NCI-H2107 treated with DMSO at 0.1 percent for 48 hours (cell line): Measurements from ENCODE around the gene WNT9A.
A peak's percentile ranks its signal among the peaks of the same experiment; 100 is the strongest.

Source experiments
- DNase-seq: peaks from one replicate; lab custom pipeline; 2025; ENCODE audit not compliant: unreplicated experiment; lab: John Stamatoyannopoulos, UW

The WNT9A gene

DNA sequence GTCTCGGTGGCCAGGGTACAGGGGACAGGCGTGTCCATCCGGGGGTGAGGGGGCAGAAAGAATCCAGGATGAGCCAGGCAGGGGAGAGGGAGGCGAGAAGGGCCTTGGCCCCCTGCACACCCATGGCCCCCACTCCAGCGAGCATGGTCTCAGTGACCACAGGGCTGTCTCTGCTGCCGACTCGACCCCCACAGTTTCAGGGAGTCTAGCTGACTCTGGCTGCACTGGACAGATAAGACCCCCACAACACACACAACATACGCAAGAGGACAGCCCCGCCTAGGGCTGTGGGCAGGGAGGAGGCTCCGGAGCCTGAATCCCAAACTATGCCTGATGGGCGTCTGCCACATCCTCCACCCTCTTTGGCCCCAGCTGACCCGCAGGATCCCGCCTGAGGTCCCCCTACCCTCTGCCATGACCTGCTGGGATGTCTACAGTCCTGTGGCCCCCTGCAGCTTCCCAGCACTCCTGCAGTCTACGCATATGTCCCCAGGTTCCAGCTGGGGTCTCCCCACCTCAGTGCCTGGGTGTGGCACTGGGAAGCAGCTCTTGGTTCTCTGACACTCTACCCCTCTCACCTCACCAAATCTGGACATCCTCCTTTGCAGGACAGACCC is 22.0 kb downstream of the WNT9A start:
- DNase-seq, result no peak

- no peak for DNase-seq
Observed at GRCh38 chr1:227924833-227925574, 22.7 kb downstream of the WNT9A start.

- no peak for DNase-seq
Observed at GRCh38 chr1:227924168-227924832, 23.4 kb downstream of the WNT9A start.

GRCh38 chr1:227923353-227924167 is 24.2 kb downstream of the WNT9A start:
- DNase-seq, result no peak

DNA sequence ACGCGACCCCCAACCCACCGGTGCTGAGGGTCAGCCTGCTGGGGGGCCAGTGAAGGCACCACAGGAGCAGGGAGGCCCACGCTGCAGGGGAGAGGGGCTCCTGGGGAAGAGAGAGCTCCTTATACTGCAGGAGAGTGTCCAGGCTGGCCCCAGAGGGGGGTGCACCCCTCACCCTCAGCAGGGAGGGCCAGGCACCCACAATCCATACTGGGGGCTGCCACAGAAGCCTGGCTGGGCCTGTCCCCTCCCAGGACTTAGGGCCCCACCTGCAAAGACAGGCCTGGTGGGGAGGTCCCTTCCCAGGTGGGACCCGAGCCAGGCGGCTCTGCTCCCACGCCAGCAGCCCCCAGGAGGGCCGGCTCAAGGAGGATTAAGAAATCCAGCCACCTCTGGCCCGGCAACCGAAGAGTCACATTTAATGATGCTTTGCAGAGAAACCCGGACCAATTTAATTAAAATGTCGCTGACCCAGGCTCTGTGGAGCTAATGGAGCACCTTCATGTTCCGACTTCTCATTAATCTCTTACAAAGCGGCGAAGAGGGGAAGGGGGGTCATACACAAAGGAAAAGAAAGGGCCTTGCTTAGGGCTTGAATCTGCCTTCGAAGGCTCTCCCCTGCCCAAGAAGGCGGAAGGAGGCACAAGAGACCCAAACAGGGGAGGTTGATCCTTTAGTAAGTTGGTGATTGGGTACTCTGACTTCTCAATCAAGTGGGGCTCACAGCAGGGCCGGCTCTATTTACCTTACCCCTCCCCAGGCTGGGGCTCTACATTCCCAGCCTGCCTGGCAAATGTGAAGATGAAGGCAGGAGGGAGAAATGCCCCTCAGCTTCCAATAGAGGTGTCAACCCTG is 25.0 kb downstream of the WNT9A start:
- no peak for DNase-seq

GRCh38 chr1:227921461-227922185 is 26.1 kb downstream of the WNT9A start:
- DNase-seq, result no peak

GRCh38 chr1:227920896-227921295 is 26.8 kb downstream of the WNT9A start:
- DNase-seq, result no peak

DNA sequence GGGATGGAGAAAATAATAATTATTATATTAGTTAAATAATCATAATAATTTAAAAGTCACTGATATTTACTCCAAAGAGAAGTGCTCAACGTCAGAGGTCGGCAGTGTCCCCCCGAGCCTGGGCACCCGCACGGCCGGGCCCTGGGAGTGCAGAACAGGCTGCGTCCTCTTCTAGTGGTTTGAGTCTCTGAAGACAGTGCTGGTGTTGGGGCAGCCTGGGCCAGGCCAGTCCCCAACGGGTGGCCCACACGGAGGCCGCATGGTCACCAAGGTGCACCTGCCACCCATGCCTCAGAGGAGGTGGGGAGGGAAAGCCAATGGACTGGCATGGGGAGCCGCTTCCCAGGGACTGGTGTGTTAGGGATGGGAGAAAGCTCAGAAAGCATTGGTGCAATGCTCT is 27.3 kb downstream of the WNT9A start:
- DNase-seq, result no peak

- DNase-seq, result no peak
Observed at GRCh38 chr1:227919906-227920305, 27.8 kb downstream of the WNT9A start.

DNA sequence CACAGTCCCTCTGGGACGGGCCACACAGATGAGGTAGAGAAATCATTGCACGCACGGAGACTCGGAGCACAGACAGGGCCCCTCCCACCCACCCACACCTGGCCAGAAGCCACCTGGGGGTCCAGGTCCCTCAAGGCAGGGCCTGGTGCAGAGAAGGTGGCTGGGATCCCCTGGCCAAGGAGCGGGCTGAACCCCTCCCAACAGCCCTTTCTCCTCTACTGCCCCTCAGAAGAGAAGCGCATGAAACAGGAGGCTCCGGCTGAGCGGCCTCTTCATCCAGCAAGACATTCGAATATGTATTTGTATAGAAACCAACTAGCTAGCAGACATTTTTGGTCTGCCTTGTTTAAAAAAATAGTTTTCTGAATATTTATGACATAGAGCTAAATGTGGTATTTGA is 29.0 kb downstream of the WNT9A start:
- DNase-seq, result no peak

DNA sequence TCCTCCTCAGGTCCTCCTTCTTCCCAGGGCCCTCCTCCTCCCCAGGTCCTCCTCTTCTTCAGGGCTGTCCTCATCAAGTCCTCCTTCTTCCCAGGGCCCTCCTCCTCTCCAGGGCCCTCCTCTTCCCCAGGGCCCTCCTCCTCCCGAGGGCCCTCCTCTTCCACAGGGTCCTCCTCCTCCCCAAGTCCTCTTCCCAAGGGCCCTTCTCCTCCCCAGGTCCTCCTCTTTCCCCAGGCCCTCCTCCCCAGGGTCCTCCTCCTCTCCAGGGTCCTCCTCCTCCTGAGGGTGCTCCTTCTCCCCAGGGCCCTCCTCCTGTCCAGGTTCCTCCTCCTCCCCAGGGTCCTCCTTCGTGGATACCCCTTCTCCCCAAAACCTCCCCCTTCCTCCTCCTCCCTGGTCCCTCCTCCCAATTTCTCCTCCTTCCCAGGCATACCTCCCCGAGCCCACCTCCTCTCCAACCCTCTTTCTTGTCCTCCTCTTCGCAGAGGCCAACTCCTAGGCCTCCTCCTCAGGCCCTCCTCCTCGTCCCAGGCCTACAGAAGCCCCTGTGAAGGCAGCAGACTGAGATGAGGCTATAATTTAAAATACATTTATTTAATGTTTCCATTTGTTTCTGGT is 29.5 kb downstream of the WNT9A start:
- no peak for DNase-seq

DNA sequence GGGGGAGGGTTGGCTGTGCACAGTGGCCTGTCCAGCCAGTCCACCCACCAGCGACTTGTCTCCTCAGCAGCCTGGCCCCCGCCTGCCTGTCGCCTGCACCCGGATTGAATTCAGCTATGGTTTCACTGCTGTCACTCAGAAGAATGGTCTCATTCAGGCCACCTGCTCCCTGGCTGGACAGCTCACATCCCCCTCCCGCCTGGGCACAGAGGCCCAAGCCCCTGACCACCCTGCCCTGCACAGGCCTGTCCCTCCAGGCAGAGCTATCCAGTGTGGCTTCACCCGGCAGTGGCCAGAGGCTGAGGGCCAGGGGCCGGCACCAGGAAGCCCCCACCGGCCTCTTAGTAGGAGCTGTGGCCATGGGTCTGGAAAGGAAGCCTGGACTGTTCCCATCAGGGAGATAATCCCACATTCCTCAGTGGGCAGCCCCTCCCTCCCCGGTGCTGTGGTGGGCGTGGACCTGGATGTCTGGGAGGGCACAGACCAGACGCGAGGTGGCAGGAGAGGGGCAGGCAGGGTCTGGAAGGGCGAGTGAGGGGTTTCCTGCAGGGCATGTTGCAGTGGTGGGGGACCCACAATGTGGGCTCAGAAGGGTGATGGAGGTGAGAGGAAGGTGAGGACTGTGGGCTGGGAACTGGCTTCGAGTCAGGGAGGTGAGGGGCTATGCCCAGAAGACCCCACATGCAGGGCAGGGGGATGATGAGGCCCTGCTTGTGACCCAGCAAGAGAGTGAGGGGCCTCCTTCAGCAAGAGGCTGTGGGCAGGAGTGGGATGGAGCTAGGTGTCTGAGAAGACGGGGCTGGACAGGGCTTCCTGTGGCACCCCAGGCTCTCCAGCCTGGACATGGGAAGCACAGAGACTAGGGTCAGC is 30.4 kb downstream of the WNT9A start:
- no peak for DNase-seq

DNA sequence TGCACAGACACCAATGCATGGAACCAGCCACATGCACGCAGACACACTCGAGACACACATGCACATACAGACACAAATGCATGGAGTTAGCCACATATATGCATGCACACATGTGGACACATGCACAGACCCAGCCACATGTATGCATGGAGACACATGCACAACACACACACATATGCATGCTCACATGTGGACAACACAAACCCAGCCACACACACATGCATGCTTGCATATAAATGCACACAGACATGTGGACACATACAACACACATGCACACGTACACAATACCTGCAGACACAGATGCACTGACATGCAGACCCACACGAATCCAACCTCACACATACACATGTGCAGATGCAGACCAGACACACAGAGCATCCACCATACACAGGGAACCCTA is 31.1 kb downstream of the WNT9A start:
- DNase-seq, result no peak

GRCh38 chr1:227915564-227916553 is 31.9 kb downstream of the WNT9A start:
- peak; percentile 33 for DNase-seq

GRCh38 chr1:227914801-227915563 is 32.8 kb downstream of the WNT9A start:
- no peak for DNase-seq
